Mesothelial cell of epicardium (in vitro differentiated cells): ENCODE results near the gene ARHGAP18. TPM values are rescaled to one million over a fixed set of nuclear protein-coding genes. Genes with fewer than 3 reads are reported as not detected.

Experiments
- DNase-seq, 2 experiments: peaks; one replicate each; pipeline ENCODE4 v3.0.0; 2021; ENCODE audit warnings: low spot score in 2 of 2; ENCODE audit not compliant: unreplicated experiment in 2 of 2
- H3K27ac Mint-ChIP-seq: 2 replicates; pipeline ENCODE4 v1.8.0; 2021; ENCODE audit warnings: mixed read lengths
- H3K27me3 Mint-ChIP-seq: 2 replicates; pipeline ENCODE4 v1.8.0; 2021; ENCODE audit warnings: low read depth, mixed read lengths
- H3K36me3 Mint-ChIP-seq: 2 replicates; pipeline ENCODE4 v1.8.0; 2021; ENCODE audit warnings: mixed read lengths
- H3K4me1 Mint-ChIP-seq: 2 replicates; pipeline ENCODE4 v1.8.0; 2021; ENCODE audit warnings: mixed read lengths
- H3K4me3 Mint-ChIP-seq: 2 replicates; pipeline ENCODE4 v1.8.0; 2021; ENCODE audit warnings: mild to moderate bottlenecking, moderate library complexity, mixed read lengths
- H3K9me3 Mint-ChIP-seq: 2 replicates; pipeline ENCODE4 v1.8.0; 2021; ENCODE audit warnings: mixed read lengths
- total RNA-seq: library from RNA; stranded (reverse); gene quantifications from 3 replicates; pipeline ENCODE4 v1.2.1, GENCODE V29; 2021
- TF ChIP-seq, protein P1 (sequence below): fragments of 200-600 bp; sonication (generic); IDR thresholded peaks from one replicate; pipeline ENCODE4 v1.5.0; 2021; ENCODE audit warnings: antibody characterized with exemption; ENCODE audit not compliant: unreplicated experiment

Gene ARHGAP18
- total RNA-seq, 1 donor from 2014 or later: 10.5 TPM

DNA sequence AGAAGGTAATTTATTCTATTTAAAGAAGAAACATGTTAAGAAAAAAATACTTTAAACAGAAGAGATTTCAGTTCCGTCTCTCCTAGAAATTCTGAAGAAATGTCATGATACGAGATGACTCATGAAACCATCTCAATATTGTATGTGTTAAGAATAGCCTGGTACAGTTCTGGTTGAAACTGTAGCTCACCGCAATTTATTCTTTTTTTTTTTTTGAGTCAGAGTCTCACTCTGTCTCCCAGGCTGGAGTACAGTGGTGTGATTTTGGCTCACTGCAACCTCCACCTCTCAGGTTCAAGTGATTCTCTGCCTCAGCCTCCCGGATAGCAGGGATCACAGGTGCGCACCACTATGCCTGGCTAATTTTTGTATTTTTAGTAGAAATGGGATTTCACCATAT is 103.3 kb downstream of the ARHGAP18 start:
- peaks cover 29% of the 10 kb centered on the region for H3K4me1 Mint-ChIP-seq
- no peaks in the 10 kb centered on the region for H3K27me3 Mint-ChIP-seq
- TF ChIP-seq, protein P1, sequence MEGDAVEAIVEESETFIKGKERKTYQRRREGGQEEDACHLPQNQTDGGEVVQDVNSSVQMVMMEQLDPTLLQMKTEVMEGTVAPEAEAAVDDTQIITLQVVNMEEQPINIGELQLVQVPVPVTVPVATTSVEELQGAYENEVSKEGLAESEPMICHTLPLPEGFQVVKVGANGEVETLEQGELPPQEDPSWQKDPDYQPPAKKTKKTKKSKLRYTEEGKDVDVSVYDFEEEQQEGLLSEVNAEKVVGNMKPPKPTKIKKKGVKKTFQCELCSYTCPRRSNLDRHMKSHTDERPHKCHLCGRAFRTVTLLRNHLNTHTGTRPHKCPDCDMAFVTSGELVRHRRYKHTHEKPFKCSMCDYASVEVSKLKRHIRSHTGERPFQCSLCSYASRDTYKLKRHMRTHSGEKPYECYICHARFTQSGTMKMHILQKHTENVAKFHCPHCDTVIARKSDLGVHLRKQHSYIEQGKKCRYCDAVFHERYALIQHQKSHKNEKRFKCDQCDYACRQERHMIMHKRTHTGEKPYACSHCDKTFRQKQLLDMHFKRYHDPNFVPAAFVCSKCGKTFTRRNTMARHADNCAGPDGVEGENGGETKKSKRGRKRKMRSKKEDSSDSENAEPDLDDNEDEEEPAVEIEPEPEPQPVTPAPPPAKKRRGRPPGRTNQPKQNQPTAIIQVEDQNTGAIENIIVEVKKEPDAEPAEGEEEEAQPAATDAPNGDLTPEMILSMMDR: no peak
- peaks cover 8% of the 10 kb centered on the region for H3K36me3 Mint-ChIP-seq
- DNase-seq: no peak
- H3K9me3 Mint-ChIP-seq: no peaks in the 10 kb centered on the region
- H3K4me3 Mint-ChIP-seq: no peak overlapping the region
- H3K27ac Mint-ChIP-seq: no peak overlapping the region

DNA sequence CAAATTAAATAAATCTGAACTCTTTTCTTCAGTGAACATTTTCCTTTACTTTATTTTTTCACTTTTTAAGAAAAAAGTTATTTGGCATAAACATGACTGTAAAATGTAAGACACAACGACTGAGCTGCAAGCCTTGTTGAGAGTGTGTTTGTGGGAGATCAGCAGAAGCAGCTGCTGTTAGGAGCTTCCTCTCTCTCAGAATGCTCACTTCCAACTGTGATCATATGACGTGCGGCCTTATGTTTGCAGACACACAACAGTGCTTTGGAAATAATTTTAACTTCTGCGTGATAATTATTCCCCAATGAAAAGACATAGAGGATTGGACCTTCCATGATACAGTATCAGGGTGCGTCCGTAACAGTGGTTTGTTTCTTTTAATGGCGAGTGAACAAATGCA is 104.0 kb downstream of the ARHGAP18 start:
- Mint-ChIP-seq H3K4me1 (peaks cover 29% of the 10 kb centered on the region), H3K27me3 (peaks cover 2% of the 10 kb centered on the region), H3K27ac (no peak overlapping the region), H3K9me3 (no peaks in the 10 kb centered on the region), H3K36me3 (peaks cover 8% of the 10 kb centered on the region), H3K4me3 (no peak overlapping the region)
- no peak for DNase-seq
- TF ChIP-seq, protein P1: no peak

DNA sequence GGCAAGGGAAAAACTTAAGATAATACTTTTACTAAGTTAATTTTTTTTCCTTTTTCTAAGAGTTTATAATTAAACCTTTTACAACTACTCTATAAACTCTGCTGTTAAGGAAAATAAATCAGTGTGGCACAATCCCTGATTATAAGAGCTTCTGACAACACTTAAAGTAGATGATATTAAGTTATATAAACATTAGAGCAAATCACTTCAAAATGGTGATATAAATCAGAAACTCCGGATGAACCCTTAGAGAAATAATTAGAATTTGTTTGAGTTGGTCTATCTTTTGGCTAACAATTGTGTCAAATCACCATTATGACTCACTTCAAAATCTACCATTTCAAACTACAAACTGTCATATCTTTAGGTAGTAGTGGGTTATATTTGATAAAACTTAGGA is 104.9 kb downstream of the ARHGAP18 start:
- peaks cover 2% of the 10 kb centered on the region for H3K27me3 Mint-ChIP-seq
- H3K9me3 Mint-ChIP-seq: no peaks in the 10 kb centered on the region
- H3K4me1 Mint-ChIP-seq: peaks cover 27% of the 10 kb centered on the region
- no peak overlapping the region for H3K4me3 Mint-ChIP-seq
- no peak for DNase-seq
- H3K36me3 Mint-ChIP-seq: peaks cover 5% of the 10 kb centered on the region
- TF ChIP-seq, protein P1: no peak
- H3K27ac Mint-ChIP-seq: no peak overlapping the region

DNA sequence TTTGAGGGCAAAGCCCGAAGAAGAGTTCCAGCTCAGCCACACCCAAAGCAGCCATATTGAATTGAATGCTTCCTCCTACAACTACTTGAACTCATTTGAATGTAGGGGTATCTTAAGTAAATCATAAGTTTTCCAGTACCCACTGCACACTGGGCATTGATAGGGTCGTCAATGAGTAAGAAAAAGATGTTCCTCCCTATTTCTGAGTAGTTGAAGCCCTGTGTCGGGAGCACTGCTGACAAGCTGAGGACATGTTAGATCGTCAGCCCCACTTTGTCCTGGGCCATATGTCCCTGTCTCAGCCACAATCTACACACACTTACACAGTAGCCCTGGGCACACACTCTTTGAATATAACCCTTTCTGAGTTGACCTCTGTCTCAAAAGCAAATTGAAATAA is 105.7 kb downstream of the ARHGAP18 start:
- H3K4me1 Mint-ChIP-seq: peaks cover 22% of the 10 kb centered on the region
- TF ChIP-seq, protein P1: no peak

DNA sequence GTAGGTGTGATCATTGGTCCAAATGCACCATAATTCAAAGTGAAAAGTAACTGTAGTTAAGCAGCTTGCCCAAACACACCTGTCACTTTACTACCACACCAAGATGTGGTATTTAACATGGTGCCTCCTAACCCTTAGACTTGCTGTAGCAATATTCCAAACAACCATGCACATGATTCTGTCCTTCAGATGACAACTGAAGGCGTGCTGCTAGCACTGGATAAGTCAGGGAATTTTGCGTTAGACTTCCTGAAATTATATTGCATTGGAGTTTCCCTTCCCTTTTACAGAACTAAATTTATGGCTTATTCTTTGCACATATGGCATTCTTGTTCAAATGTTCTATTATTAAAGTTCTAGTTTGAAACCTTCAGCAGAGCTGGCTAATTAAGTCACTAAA is 106.2 kb downstream of the ARHGAP18 start:
- TF ChIP-seq, protein P1: no peak
- no peak for DNase-seq
- Mint-ChIP-seq H3K36me3 (no peaks in the 10 kb centered on the region), H3K4me1 (peaks cover 17% of the 10 kb centered on the region), H3K9me3 (no peaks in the 10 kb centered on the region), H3K27me3 (peaks cover 2% of the 10 kb centered on the region), H3K4me3 (no peak overlapping the region), H3K27ac (no peak overlapping the region)

More for the DNA sequence above, 105.7 kb downstream of the ARHGAP18 start:
- H3K36me3 Mint-ChIP-seq: no peaks in the 10 kb centered on the region
- H3K27ac Mint-ChIP-seq: no peak overlapping the region
- DNase-seq: no peak
- H3K4me3 Mint-ChIP-seq: no peak overlapping the region
- peaks cover 2% of the 10 kb centered on the region for H3K27me3 Mint-ChIP-seq
- H3K9me3 Mint-ChIP-seq: no peaks in the 10 kb centered on the region

DNA sequence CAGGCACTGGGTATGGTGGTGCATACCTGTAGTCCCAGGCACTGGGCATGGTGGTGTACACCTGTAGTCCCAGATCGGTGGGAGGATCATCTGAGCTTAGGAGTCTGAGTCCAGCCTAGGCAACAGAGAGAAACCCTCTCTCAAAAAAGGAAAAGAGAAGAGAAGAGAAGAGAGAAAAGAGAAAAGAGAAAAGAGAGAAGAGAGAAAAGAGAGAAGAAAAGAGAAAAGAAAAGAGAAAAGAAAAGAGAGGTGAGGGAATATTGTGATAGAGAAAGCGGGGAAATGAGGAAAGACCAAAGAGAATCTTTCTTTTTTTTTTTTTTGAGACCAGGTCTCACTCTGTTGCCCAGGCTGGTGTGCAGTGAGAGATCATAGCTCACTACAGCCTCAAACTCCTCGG is 108.7 kb downstream of the ARHGAP18 start:
- no peak overlapping the region for H3K4me3 Mint-ChIP-seq
- H3K27me3 Mint-ChIP-seq: peaks cover 2% of the 10 kb centered on the region
- no peaks in the 10 kb centered on the region for H3K9me3 Mint-ChIP-seq
- DNase-seq: no peak
- no peak overlapping the region for H3K27ac Mint-ChIP-seq
- H3K4me1 Mint-ChIP-seq: peaks cover 10% of the 10 kb centered on the region
- TF ChIP-seq, protein P1: no peak
- no peaks in the 10 kb centered on the region for H3K36me3 Mint-ChIP-seq
